T-helper 2 cell (primary cell): ENCODE data around the gene TM9SF1.

Source experiments
- DNase-seq, 5 experiments: peaks; one replicate each; pipeline versions ENCODE4 v3.0.0 to v3.0.0-alpha.2; 2012 to 2022

The TM9SF1 gene

DNA sequence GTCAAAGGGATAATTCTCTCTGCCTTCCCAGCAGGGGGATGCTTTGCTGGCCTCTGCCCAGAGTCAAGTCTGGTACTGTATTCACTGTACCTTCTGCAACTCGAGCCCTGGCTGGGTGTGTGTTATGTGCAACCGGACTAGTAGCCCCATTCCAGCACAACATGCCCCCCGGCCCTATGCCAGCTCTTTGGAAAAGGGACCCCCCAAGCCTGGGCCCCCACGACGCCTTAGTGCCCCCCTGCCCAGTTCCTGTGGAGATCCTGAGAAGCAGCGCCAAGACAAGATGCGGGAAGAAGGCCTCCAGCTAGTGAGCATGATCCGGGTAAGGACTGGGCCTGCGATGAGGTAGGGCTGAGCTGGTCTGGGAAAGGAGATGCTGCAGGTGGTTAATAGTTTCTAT, 44.7 kb downstream of the TM9SF1 start:
- no peak for DNase-seq

DNA sequence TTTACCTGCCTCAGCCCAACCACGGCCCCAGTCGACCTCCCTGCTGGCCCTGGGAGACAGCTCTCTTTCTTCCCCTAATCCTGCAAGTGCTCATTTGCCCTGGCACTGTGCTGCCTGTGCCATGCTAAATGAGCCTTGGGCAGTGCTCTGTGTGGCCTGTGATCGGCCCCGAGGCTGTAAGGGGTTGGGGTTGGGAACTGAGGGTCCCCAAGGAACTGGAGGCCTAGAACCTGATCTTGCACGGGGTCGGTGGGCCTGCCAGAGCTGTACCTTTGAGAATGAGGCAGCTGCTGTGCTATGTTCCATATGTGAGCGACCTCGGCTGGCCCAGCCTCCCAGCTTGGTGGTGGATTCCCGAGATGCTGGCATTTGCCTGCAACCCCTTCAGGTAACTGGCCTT, 45.2 kb downstream of the TM9SF1 start:
- DNase-seq = no peak

DNA sequence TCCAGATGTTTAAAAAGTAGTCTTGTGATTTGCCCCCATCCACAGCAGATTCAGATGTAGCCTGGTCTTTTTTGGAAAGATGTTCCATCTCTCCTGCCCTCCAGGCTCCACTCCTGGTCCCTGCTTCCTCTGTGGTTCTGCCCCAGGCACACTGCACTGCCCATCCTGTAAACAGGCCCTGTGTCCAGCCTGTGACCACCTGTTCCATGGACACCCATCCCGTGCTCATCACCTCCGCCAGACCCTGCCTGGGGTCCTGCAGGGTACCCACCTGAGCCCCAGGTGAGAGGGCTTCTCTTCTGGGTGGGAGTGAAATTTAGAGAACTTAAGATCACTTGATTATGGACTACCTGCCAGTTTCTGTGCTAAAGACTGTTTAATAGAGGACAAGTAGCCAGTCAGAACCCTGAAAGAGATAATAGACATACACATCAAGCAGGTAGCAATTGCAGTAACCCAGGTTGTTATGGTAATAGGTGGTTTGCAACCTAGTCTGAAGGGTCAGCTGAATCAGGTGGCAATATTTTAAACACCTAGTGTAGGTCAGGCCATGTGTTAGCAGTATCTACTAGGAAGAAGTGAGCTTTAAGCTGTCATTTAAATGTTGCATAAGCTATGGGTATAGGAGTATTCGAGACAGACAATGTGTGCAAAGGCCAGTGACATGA, 45.8 kb downstream of the TM9SF1 start:
- no peak for DNase-seq

DNA sequence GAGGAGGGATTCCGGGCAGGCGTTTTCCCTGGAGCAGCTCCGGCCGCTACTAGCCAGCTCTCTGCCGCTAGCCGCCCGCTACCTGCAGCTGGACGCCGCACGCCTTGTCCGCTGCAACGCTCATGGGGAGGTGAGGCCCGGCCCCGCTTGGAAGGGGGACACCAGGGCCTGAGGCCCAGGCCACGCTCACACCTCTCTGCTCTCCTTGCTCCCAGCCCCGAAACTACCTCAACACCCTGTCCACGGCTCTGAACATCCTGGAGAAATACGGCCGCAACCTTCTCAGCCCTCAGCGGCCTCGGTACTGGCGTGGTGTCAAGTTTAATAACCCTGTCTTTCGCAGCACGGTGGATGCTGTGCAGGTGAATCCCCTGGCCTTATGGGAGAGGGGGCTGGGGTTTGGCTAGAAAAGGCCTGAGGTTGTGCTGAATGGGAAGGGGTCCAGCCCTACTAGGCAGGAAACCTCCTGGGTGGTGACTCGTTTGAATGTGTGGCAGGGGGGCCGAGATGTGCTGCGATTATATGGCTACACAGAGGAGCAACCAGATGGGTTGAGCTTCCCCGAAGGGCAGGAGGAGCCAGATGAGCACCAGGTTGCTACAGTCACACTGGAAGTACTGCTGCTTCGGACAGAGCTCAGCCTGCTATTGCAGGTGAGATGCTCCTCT, 47.3 kb downstream of the TM9SF1 start:
- no peak for DNase-seq

DNA sequence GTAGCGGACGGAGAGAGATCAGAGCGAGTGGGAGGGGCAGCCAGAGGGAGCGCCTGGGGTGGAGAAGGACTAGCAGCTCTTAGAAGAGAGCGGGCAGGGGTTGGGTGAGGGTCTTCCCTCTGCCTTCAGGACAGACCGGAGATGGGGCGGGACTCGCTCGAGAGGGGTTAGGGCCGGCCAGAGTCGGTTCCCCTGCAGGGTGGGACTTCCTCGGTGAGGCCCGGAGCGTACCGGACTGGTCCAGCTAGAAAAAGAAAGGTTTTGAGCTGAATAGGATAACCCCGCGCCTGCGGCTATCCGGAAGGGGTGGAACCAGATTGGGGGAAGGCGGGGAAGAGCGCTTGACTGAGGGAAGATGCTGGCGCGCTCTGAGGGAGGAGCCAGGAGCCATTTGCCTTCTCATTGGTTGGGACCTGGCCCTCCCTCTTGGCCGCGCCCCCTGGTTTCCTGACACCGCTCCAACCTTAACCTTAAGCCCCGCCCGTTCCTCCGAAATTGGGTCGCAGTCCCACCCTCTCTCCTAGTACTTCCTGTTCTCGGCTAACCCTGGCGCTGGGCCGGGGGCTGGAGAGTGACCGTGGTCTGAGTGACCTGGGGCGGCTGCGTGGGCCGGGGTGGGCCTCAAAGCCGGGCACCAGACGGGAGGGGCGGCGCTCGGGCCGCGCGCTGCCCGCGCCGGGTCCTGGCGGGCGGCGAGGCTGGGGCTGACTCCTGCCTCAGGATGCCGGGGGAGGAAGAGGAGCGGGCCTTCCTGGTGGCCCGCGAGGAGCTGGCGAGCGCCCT, 48.1 kb downstream of the TM9SF1 start, which contains the start of gene RNF31:
TSS of gene RNF31 (plus strand) at position 521 of the 783 bp plus-strand sequence. CDS start at position 722, 201 bp downstream.
- DNase-seq = peak; percentile 94 to 99 (median 98)

DNA sequence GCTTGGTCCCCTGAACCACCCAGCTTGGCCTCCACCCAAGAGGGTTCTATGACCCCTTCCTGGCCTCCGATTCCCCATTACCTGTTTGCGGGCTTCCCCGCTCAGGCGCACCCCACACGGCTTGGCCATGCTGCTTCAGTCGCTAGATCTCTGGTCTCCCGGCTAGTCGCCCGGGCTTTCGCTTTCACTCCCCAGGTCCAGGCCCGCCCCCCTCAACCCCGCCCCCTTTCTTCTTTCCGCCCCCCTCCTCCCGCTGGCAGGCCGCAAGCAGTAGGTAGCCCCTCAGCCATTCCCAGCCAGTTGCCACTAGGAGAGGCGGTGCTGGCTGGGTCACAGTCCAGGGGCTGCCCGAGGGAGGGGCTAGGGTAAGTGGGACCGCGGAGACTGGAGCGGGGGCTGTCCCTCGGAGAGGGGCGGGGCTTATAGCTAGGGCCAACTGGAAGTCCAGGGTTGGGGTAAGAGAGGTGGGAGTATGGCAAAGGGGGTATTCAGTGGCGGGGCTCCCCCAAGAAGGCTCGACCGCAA, 48.7 kb downstream of the TM9SF1 start, which contains the start of gene PSME2:
TSS of gene PSME2 (minus strand) at position 158 of the 525 bp plus-strand sequence. CDS start at position 129, 29 bp downstream.
- DNase-seq = peak; percentile 71 to 93 (median 80)

DNA sequence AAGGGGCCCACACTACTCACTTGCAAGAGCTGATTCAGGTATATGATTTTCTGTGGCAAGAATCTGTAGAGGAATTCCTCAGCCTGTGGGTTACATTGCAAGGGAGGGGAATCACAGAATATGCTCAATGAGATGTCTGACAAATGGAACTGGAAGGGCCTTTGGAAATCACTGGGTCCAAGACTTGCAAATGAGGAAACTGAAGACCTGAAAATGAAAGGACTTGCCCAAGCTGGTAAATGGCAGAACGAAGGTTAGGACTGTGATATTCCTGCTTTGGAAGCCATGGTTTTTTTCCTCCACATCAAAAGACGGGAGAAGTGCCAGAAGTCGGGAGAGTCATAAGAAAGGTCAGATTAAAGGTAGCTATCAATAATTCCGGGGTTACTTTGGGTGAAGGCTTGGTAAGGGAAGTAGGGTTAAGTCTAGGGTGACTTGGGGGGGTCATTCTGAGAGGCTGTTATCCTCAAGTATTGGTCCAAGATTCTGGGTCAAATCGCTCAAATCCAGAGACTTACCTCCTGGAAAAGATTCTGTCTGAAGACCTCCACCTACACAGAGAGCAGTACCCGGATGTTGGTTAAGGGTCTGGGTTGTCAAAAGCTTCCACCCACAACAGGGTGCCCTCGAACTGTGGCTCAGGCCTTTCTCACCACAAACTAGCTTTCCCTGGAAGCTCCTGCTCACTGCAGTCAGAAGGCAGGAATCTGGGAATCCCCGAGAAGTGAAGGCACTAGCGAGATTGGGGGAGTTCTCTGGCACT, 49.4 kb downstream of the TM9SF1 start:
- peak in 1 of 5 experiments; percentile 54 for DNase-seq

DNA sequence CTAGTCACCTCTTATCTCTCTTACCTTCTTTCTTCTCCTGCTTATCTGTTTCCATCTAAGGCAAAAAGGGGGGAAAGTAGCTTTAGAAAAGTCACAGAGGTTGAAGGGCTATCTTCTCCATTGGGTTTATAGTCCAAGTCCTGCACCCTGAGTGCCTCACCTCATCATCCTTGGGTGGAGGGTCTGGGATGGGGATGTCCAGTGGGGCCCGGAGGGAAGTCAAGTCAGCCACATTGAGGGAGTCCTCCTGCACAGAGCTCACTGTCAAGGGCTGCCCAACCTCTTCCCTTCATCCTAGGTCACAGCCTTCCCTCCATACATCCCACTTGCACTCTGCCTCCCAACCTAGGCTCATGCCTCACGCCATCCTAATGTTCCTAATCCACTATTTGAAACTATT, 50.0 kb downstream of the TM9SF1 start:
- no peak for DNase-seq

DNA sequence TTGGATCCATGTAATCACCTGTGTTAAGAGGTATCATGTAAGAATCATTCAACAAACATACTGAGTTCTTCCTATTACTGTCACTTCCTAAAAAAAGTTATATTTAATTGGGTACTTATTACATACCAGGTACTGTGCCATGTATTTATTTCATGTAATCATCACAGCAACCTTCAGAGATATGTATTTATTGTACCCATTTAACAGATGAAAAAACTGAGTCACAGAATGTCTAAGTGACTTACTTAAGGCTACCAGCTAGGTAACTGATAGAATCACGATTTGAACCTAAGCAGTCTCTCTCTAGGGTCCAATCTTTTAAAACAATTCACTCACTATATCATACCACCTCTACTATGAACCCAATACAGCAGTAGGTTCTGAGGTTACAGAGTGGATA, 50.8 kb downstream of the TM9SF1 start:
- DNase-seq = no peak

DNA sequence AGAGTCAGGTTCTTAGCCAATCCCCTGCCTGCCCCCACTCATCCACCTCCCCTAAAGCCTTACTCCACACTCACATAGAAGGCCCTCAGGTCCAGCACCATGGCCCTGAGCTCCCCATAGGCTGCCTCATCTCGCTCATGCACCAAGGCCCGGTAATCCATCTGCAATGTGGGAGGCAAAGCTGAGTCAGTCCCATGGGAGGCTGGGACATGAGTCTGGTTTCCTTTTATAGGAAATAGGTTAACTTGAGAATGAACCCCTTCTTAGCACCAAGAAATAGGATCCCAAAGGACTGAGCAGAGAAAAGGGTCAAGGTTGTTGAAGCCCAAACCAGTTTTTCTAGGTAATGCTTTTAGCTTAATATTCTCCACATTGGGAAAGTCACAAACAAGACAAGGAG, 51.7 kb downstream of the TM9SF1 start:
- DNase-seq = no peak

DNA sequence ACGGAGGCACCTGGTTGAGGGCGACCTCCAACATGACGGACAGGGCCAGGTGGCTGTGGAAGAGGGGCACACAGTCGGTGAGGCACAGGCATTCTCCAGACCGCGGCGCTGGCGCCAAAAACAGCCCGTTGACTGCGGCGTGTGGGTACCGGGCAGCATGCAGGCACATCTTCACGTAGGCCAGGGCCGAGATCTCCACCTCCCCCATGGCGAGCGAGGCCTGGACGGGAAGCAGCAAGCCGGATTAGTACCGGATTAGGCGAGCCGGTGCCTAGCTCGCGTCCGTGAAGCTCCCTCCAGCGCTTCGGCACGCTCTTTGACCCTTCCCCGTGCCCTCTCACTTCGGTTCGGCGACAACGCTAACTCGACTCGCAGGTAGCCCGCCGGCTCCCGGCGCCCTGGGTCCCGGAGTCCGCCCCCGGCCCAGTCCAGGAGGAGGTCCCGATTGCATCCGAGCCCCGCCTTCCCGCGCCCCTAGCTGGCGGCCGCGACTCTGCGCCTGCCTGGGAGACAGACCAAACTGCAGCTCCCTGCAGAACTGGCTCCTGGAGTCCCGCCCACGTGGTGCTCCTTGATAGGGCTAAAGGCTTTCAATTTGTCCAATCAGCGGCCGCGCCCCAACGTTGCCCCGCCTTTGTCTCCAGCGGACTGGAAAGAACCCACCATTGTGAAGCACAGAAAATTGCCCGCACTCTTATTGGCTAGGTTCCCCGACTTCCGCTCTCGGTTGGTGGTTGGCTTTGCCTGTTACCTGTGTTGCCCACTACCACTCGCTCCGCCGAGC, 54.0 kb downstream of the TM9SF1 start, which contains the start of gene EMC9:
TSS of gene EMC9 (minus strand) at position 495 of the 784 bp plus-strand sequence. CDS start at position 208, 287 bp downstream.
- DNase-seq = peak; percentile 98 to 100 (median 99)

DNA sequence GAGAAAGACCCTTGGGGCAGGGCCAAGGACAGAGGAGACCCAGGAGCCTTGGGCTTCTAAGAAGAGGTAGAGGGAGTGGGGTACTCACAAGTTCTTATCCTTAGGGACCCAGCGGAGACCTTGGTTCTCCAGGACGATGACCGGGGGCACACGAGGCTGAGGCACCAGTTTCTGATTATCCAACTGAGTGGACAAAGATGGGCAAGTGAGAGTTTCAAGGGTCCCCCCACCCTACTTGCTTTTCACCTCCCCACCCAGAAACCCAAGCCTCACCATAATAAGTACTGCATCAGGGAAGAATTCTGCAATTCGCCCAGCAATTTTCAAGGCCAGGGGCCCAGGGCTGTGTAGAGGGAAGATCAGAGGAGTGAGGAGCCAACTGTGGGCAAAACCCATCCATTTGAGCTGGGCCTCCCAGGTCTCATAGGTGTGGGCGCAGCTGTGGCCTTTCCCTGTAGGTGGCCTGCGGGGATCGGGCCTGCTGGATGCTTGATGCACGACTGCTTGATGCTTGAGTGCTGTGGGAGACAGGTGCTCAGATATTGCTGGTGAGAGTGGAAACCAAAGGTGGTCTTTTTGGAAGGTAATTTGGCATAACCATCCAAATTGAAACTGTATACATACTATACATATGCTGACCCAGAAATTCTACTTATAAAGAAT, 55.8 kb downstream of the TM9SF1 start:
- DNase-seq = peak in 1 of 5 experiments; percentile 48
